MM.1S (cell line): ENCODE data around the gene BSN.

Experiments used
- DNase-seq: peaks from one replicate; pipeline ENCODE4 v3.0.0-alpha.2; 2015
- H2AFZ ChIP-seq: fragments of 300-600 bp; sonication (generic); 2 replicates; pipeline ENCODE4 v1.6.0; 2016; ENCODE audit warnings: antibody characterized with exemption, low read length
- H3F3A ChIP-seq: fragments of 300-600 bp; sonication (generic); 2 replicates; pipeline ENCODE4 v1.6.1; 2016; ENCODE audit warnings: mild to moderate bottlenecking, antibody characterized with exemption, low read length, moderate library complexity, mixed read lengths; ENCODE audit not compliant: insufficient read depth
- H3K27ac ChIP-seq: fragments of 300-600 bp; sonication (generic); 2 replicates; pipeline ENCODE4 v1.5.1; 2016; ENCODE audit warnings: mild to moderate bottlenecking, low read length
- H3K27me3 ChIP-seq: fragments of 300-600 bp; sonication (generic); replicated peaks from 2 replicates; pipeline ENCODE4 v1.6.0; 2016; ENCODE audit warnings: low read length; ENCODE audit not compliant: insufficient read depth
- H3K36me3 ChIP-seq: fragments of 300-600 bp; sonication (generic); replicated peaks from 2 replicates; pipeline ENCODE4 v1.6.1; 2016; ENCODE audit warnings: mild to moderate bottlenecking, low read length, mixed read lengths; ENCODE audit not compliant: insufficient read depth
- H3K4me1 ChIP-seq: fragments of 300-600 bp; sonication (generic); 2 replicates; pipeline ENCODE4 v1.6.1; 2016; ENCODE audit warnings: low read length, mixed read lengths
- H3K4me2 ChIP-seq: fragments of 300-600 bp; sonication (generic); 2 replicates; pipeline ENCODE4 v1.6.0; 2016; ENCODE audit warnings: low read depth, low read length
- H3K4me3 ChIP-seq: fragments of 300-600 bp; sonication (generic); 2 replicates; pipeline ENCODE4 v1.5.1; 2016; ENCODE audit warnings: low read length, mixed read lengths
- H3K79me2 ChIP-seq: fragments of 300-600 bp; sonication (generic); 2 replicates; pipeline ENCODE4 v1.6.1; 2016; ENCODE audit warnings: mixed run types, low read length, mixed read lengths
- H3K9ac ChIP-seq: fragments of 300-600 bp; sonication (generic); 2 replicates; pipeline ENCODE4 v1.6.1; 2016; ENCODE audit warnings: low read length, mixed read lengths
- H3K9me2 ChIP-seq: fragments of 300-600 bp; sonication (generic); replicated peaks from 2 replicates; pipeline ENCODE4 v1.6.1; 2016; ENCODE audit warnings: mild to moderate bottlenecking, low read length, mixed read lengths; ENCODE audit not compliant: insufficient read depth
- H3K9me3 ChIP-seq: fragments of 300-600 bp; sonication (generic); replicated peaks from 2 replicates; pipeline ENCODE4 v1.6.1; 2016; ENCODE audit warnings: mild to moderate bottlenecking, low read length, mixed read lengths; ENCODE audit not compliant: insufficient read depth
- H4K20me1 ChIP-seq: fragments of 300-600 bp; sonication (generic); 2 replicates; pipeline ENCODE4 v1.6.1; 2016; ENCODE audit warnings: mild to moderate bottlenecking, low read length, moderate library complexity, mixed read lengths; ENCODE audit not compliant: insufficient read depth
- CTCF ChIP-seq: fragments of 300-600 bp; sonication (generic); IDR thresholded peaks from 2 replicates; pipeline ENCODE4 v1.5.1; 2016; ENCODE audit warnings: antibody characterized with exemption, low read length, mixed read lengths
- EZH2 ChIP-seq: fragments of 300-600 bp; sonication (generic); optimal IDR thresholded peaks from 2 replicates; pipeline ENCODE3; 2017; ENCODE audit warnings: low read depth, mild to moderate bottlenecking, antibody characterized with exemption, low read length, mixed read lengths
- EZH2phosphoT487 ChIP-seq: fragments of 300-600 bp; sonication (generic); IDR thresholded peaks from 2 replicates; pipeline ENCODE4 v1.6.1; 2018; ENCODE audit warnings: antibody characterized with exemption, low read length

The BSN gene

DNA sequence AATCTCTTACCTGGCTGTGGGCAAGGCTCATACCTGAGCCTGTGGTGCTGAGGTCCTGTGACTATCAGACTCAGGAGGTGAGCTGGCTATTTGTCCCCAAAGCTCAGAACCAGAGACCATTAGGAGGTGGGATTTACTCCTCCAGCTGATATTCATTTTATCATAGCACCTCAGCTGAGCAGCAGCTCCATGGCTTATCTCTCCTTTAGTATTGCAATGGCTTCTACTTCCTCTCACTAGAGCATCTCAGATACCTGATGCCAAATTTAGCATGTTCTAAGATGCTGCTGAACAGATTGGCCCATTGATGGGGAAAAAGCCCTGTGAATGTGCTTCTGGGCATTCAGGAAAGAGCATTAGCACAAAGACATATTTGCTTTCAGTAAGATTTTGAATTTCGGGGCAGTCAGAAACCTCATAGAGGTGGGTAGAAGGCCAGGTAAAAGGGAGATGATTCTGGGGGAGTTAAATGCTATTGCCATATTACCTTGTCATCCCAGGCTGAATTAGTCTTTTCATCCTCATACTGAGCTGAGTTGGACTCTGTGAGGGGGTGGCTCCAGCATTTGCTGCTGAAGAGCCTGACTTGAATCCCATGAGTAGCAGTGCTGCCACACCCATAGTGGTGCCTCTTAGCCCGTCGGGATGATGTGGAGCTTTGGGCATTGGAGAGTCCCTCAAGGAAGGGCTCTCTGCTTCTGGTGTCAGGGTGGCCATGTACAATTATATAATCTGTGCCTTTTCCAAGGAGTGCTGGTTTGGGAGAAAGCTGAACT, 2.4 kb downstream of the BSN start:
- Histone ChIP-seq H3K9me2 (no peaks in the 10 kb centered on the region), H2AFZ (no peak overlapping the region), H3K27ac (no peak overlapping the region), H4K20me1 (peaks cover 6% of the 10 kb centered on the region; the same call in 1 of the 2 replicates), H3K9ac (no peak overlapping the region), H3F3A (peaks cover 3% of the 10 kb centered on the region; the same call in 1 of the 2 replicates), H3K27me3 (peaks cover 61% of the 10 kb centered on the region), H3K4me3 (no peak overlapping the region), H3K79me2 (no peaks in the 10 kb centered on the region), H3K9me3 (no peaks in the 10 kb centered on the region), H3K4me2 (no peak overlapping the region), H3K4me1 (peaks cover 5% of the 10 kb centered on the region; the same call in 1 of the 2 replicates), H3K36me3 (no peaks in the 10 kb centered on the region)
- no peak for DNase-seq
- TF ChIP-seq EZH2 = no peak

DNA sequence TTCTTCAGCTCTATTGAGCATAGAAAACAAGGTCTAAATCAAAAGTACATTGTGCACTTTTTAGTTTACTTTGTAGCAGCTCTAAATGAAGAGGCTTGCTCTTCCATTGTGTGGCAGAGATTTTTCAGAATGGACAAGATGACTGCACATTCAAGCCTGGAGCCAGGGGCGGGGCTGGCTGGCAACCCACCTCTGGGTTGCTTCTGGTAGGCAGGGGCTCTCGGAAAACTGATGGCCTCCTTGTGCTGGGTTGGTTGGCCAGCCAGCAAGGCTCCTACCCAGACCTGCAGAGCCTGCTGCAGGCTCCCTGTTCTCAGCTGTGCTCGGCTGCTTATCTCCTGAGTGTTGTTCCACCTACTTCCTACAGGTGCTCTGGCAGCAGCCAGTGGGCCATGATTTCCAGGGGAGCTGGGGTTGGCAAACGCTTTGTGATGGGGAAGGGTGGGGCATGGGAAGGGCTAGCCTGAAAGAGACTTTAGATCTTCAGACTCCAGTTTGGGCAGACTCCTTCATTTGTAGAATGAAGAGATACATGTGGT, 8.8 kb downstream of the BSN start:
- Histone ChIP-seq H3K4me3 (no peak overlapping the region), H3K9me2 (no peaks in the 10 kb centered on the region), H3K9me3 (no peaks in the 10 kb centered on the region), H3F3A (no peaks in the 10 kb centered on the region), H3K4me2 (no peak overlapping the region), H2AFZ (no peak overlapping the region), H3K27ac (no peak overlapping the region), H3K27me3 (peaks cover 26% of the 10 kb centered on the region), H4K20me1 (no peaks in the 10 kb centered on the region), H3K4me1 (no peaks in the 10 kb centered on the region), H3K9ac (no peak overlapping the region), H3K36me3 (no peaks in the 10 kb centered on the region), H3K79me2 (no peaks in the 10 kb centered on the region)
- DNase-seq = no peak
- no peak for TF ChIP-seq CTCF

DNA sequence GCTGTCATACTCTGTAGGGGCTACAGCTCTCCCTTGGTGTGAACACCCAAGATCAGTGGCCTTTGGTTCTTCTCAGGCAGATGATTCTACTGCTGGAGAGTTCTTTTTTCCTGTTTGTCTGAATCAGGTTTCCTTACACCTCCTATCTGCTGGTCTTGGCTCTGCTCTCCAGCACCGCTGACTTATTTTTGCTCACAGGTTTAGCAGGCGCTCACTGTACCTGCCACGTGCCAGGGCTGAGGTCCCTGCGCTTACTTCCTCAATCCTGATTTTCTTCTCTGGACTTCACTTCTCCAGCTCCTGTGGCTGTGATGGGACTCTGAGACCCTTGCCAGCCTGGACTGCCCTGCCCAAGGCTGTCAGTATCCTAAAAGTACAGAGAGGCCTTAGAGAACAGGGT, 9.5 kb downstream of the BSN start:
- H3K27me3 ChIP-seq = peaks cover 20% of the 10 kb centered on the region; the same call in 1 of the 2 replicates
- H3K27ac ChIP-seq = no peak overlapping the region
- DNase-seq = no peak
- H3K9ac ChIP-seq = no peak overlapping the region
- H4K20me1 ChIP-seq = no peaks in the 10 kb centered on the region
- no peak overlapping the region for H3K4me3 ChIP-seq
- H3K36me3 ChIP-seq = no peaks in the 10 kb centered on the region
- H3K4me1 ChIP-seq = no peaks in the 10 kb centered on the region
- no peaks in the 10 kb centered on the region for H3K9me2 ChIP-seq
- H2AFZ ChIP-seq = no peak overlapping the region
- TF ChIP-seq EZH2 (no peak), CTCF (no peak), EZH2phosphoT487 (no peak)
- no peak overlapping the region for H3K4me2 ChIP-seq
- H3F3A ChIP-seq = no peaks in the 10 kb centered on the region
- no peaks in the 10 kb centered on the region for H3K9me3 ChIP-seq
- no peaks in the 10 kb centered on the region for H3K79me2 ChIP-seq

DNA sequence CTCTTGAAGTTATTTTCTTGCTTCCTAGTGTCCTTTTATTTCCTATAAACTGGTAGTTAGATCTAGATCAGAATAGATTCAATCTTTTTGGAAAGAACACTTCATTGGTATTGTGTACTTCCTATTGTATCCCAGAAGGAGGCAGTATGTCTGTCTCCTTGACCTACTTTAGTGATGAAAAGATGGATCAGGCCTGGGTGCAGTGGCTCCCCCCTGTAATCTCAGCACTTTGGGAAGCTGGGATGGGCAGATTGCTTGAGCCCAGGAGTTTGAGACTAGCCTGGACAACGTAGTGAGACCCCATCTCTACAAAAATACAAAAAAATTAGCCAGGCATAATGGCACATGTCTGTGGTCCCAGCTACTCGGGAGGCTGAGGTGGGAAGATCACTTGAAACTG, 12.0 kb downstream of the BSN start:
- DNase-seq = no peak
- no peak for TF ChIP-seq EZH2
- TF ChIP-seq CTCF = peak; percentile 40

More for the DNA sequence above, 12.0 kb downstream of the BSN start:
- Histone ChIP-seq H3K4me1 (no peaks in the 10 kb centered on the region), H3K79me2 (no peaks in the 10 kb centered on the region), H3F3A (no peaks in the 10 kb centered on the region), H3K9me2 (no peaks in the 10 kb centered on the region), H3K27ac (no peak overlapping the region), H3K27me3 (no peaks in the 10 kb centered on the region; the same call in 1 of the 2 replicates), H3K9me3 (no peaks in the 10 kb centered on the region), H3K36me3 (no peaks in the 10 kb centered on the region), H3K4me2 (no peak overlapping the region), H3K4me3 (no peak overlapping the region), H2AFZ (no peak overlapping the region), H3K9ac (no peak overlapping the region), H4K20me1 (no peaks in the 10 kb centered on the region)
